ENCODE measurements around the gene SKIC8.

Gene SKIC8

DNA sequence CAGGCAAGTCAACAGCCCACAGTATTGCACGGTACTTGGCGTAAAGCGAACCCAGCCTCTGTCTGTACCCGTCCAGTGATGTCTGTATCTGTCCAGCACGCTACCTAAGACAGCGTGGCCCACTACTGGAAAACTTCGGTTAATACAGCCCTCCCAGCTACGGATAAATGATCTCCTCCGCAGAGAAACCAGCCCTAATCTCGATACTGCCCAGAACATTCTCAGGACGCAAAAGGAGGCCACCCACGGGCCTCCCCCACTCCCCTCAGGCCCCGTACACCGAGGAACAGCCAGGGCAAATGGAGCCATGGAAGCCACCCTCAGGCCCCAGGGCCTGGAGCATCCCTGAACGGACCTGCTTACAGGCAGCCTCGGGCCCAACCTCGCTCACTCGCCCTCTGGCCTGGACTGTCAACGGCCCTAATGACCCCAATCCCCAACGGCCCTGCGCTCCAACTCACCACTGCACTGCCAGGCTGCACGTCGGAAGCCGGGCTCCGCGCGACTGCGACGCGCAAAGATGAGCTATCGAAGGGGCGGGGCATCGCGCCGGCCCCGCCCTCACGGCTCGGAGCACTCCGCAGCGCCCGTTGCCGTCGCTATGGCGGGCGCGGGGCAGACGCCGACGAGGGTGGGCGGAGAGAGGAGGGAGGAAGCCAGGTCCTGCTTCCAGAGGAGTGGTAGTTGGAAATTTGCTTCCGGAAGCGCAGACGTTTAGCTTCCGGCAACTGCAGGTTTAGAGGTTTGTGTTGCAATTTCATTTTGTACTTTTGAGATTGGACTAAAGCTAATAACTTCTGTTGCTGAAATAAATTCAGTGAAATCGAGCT lies at the start of gene SKIC8:
Gene SKIC8, minus strand, starts transcription at position 509 of the 830 bp plus-strand sequence. CDS start 3,923 bp downstream, outside the sequence.
- Histone ChIP-seq H3K36me3 (ENCODE audit: control insufficient read depth, insufficient read depth, low read length) (peaks cover under 1% of the 10 kb centered on the region), H3K27ac (ENCODE audit: low read depth, low read length) (peak within 1 kb of the TSS; percentile 82), H3K27me3 (ENCODE audit: control insufficient read depth, insufficient read depth, low read length) (no peaks in the 10 kb centered on the region), H3K9ac (ENCODE audit: low read length) (peak within 1 kb of the TSS; percentile 95), H3K4me1 (ENCODE audit: control insufficient read depth, insufficient read depth, low read length) (no peaks in the 10 kb centered on the region), H3K4me3 (ENCODE audit: low read length) (peak within 1 kb of the TSS; percentile 100)

GRCh38 chr15:78347586-78348543 lies 48.5 kb upstream of the SKIC8 start:
- H3K27me3 ChIP-seq (ENCODE audit: control insufficient read depth, insufficient read depth, low read length), result no peaks in the 10 kb centered on the region
- no peak overlapping the region for H3K4me3 ChIP-seq (ENCODE audit: low read length)
- no peak overlapping the region for H3K9ac ChIP-seq (ENCODE audit: low read length)
- no peak overlapping the region for H3K27ac ChIP-seq (ENCODE audit: low read depth, low read length)
- H3K36me3 ChIP-seq (ENCODE audit: control insufficient read depth, insufficient read depth, low read length), result no peaks in the 10 kb centered on the region
- no peaks in the 10 kb centered on the region for H3K4me1 ChIP-seq (ENCODE audit: control insufficient read depth, insufficient read depth, low read length)

- Histone ChIP-seq H3K27ac (ENCODE audit: low read depth, low read length) (no peak overlapping the region), H3K27me3 (ENCODE audit: control insufficient read depth, insufficient read depth, low read length) (peaks cover 6% of the 10 kb centered on the region)
These were observed 46.2 kb upstream of the SKIC8 start for GRCh38 chr15:78345396-78346125.

DNA sequence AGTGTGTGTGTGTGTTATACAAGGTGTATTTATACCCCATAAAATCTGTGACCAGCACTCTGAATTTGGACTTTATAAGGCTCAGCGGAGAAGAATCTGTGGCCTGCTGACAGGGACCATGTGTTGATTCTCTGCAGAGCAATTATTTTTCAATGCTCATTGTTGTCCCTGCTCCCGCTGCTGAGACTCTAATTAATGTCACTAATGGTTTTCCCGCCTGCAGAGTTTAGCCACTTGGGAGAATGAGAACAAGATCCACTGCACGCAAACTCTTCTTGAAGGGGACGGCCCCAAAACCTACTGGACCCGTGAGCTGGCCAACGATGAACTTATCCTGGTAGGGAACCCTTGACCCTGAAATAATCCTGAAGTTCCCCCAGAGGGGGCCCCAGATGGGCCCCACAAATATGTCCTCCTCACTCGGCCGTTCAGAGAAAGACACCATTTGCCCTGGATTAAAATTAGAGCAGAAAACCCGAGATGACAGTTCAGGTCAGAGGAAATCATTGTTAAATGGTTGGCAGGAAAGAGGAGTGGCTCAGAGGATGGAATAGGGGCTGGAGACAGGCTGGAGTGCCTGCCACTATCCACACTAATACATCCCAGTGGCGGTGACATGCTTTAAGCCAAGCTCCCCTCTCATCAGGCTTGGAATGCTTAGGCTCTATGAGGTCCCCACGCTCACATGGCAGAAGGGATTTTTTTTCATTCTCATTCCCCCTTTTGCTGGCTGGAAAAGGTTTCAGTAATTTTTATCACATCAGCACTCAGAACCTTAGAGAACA lies 44.1 kb upstream of the SKIC8 start:
- Histone ChIP-seq H3K27ac (ENCODE audit: low read depth, low read length) (no peak overlapping the region), H3K36me3 (ENCODE audit: control insufficient read depth, insufficient read depth, low read length) (no peaks in the 10 kb centered on the region), H3K4me1 (ENCODE audit: control insufficient read depth, insufficient read depth, low read length) (no peaks in the 10 kb centered on the region), H3K27me3 (ENCODE audit: control insufficient read depth, insufficient read depth, low read length) (peaks cover 8% of the 10 kb centered on the region), H3K9ac (ENCODE audit: low read length) (no peak overlapping the region), H3K4me3 (ENCODE audit: low read length) (no peak overlapping the region)

More at GRCh38 chr15:78345396-78346125, 46.2 kb upstream of the SKIC8 start:
- Histone ChIP-seq H3K36me3 (ENCODE audit: control insufficient read depth, insufficient read depth, low read length) (no peaks in the 10 kb centered on the region), H3K4me3 (ENCODE audit: low read length) (no peak overlapping the region), H3K9ac (ENCODE audit: low read length) (no peak overlapping the region), H3K4me1 (ENCODE audit: control insufficient read depth, insufficient read depth, low read length) (no peaks in the 10 kb centered on the region)

- Histone ChIP-seq H3K9ac (ENCODE audit: low read length) (no peak overlapping the region), H3K36me3 (ENCODE audit: control insufficient read depth, insufficient read depth, low read length) (no peaks in the 10 kb centered on the region), H3K27me3 (ENCODE audit: control insufficient read depth, insufficient read depth, low read length) (peaks cover 8% of the 10 kb centered on the region), H3K4me1 (ENCODE audit: control insufficient read depth, insufficient read depth, low read length) (no peaks in the 10 kb centered on the region), H3K4me3 (ENCODE audit: low read length) (no peak overlapping the region), H3K27ac (ENCODE audit: low read depth, low read length) (no peak overlapping the region)
These were observed 42.6 kb upstream of the SKIC8 start for GRCh38 chr15:78342021-78342420.

DNA sequence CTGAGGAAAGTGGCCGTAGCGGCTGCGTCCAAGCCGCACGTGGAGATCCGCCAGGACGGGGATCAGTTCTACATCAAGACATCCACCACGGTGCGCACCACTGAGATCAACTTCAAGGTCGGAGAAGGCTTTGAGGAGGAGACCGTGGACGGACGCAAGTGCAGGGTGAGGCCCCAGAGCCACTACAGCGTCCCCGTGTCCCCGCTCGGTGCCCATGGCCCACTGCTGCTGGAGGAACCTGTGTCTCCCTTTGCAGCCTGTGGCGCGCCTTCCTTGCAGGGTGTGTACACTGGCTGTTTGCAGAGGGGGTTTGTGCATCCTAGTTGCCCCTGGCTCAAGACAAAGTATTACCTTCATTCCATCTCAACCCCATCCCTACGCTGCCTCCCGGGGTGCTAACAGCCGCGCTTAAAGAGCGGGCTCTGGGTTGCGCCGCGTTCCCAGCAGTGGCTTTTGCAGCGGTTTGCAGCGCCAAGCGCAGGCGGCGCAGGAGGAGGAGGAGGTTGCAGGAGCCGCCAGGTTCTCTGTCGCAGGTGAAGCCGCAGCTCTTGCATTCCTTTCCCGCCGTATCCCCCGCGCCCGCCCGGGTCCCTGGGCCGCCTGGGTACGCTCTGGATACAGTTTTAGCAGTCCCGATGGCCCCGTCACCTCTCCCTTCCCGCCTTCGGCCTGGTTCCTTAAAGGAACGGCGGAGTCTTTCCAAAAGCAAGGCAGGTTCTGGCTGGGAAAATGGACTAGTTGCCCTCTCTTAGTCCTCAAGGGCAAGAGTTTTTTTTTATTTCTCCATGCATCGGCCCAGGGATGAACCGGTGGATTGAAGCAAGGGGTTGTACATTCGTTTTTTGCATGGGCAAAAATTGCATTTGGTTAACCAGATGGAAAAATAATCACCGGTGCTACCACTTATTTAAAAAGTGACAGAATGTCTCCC lies 41.9 kb upstream of the SKIC8 start:
- H3K9ac ChIP-seq (ENCODE audit: low read length), result no peak overlapping the region
- peak overlapping the region; percentile 4 for H3K4me3 ChIP-seq (ENCODE audit: low read length)
- H3K4me1 ChIP-seq (ENCODE audit: control insufficient read depth, insufficient read depth, low read length), result no peaks in the 10 kb centered on the region
- H3K27ac ChIP-seq (ENCODE audit: low read depth, low read length), result no peak overlapping the region
- no peaks in the 10 kb centered on the region for H3K36me3 ChIP-seq (ENCODE audit: control insufficient read depth, insufficient read depth, low read length)
- H3K27me3 ChIP-seq (ENCODE audit: control insufficient read depth, insufficient read depth, low read length), result peaks cover 8% of the 10 kb centered on the region

DNA sequence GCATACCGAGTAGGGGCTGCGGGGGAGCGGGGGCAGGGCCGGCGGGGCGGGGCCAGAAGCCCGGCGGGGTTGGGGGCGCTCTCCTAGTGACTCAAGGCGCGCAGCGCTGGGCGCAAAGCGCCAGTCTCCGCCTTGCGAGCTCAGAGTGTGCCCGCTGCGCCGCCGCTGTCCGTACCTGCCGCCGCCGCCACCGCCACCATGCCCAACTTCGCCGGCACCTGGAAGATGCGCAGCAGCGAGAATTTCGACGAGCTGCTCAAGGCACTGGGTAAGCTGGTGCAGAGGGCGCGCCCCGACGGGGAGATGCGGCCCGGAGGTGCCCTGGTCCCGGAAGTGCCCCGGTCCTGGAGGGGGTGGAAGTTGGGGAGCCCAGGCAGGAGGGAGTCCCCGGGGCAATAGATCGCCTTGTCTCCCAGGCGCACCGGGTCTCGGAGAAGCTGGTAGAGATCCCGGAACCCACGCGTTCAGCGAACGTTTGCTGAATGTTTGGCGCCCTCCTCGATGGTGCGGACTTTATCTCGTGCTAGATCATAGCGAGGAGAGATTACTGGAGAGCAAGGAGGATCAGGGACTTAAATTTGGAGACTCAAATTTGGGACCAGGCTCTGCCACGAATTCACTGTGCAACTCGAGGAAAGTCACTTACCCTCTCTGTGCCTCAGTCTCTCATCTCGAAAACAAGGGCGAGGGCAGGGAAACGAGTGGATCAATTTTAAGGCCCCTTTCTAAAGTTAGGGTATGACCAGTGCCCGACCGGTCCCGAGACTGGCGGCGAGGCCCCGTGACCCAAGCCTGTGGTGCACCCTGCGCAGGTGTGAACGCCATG lies 41.0 kb upstream of the SKIC8 start, which contains the start of gene CRABP1:
Gene CRABP1, plus strand, starts transcription at position 123 of the 826 bp plus-strand sequence. Its CDS starts 76 bp downstream, at position 199.
- Histone ChIP-seq H3K27me3 (ENCODE audit: control insufficient read depth, insufficient read depth, low read length) (peaks cover 8% of the 10 kb centered on the region), H3K27ac (ENCODE audit: low read depth, low read length) (no peak within 1 kb of the TSS), H3K4me3 (ENCODE audit: low read length) (peak within 1 kb of the TSS; percentile 4), H3K36me3 (ENCODE audit: control insufficient read depth, insufficient read depth, low read length) (no peaks in the 10 kb centered on the region), H3K9ac (ENCODE audit: low read length) (no peak within 1 kb of the TSS), H3K4me1 (ENCODE audit: control insufficient read depth, insufficient read depth, low read length) (no peaks in the 10 kb centered on the region)

GRCh38 chr15:78339559-78339958 lies 40.1 kb upstream of the SKIC8 start:
- Histone ChIP-seq H3K4me1 (ENCODE audit: control insufficient read depth, insufficient read depth, low read length) (no peaks in the 10 kb centered on the region), H3K9ac (ENCODE audit: low read length) (no peak overlapping the region), H3K27ac (ENCODE audit: low read depth, low read length) (no peak overlapping the region), H3K4me3 (ENCODE audit: low read length) (no peak overlapping the region), H3K36me3 (ENCODE audit: control insufficient read depth, insufficient read depth, low read length) (no peaks in the 10 kb centered on the region), H3K27me3 (ENCODE audit: control insufficient read depth, insufficient read depth, low read length) (peaks cover 8% of the 10 kb centered on the region)

- H3K9ac ChIP-seq (ENCODE audit: low read length), result no peak overlapping the region
- no peak overlapping the region for H3K27ac ChIP-seq (ENCODE audit: low read depth, low read length)
- H3K4me1 ChIP-seq (ENCODE audit: control insufficient read depth, insufficient read depth, low read length), result no peaks in the 10 kb centered on the region
- no peaks in the 10 kb centered on the region for H3K36me3 ChIP-seq (ENCODE audit: control insufficient read depth, insufficient read depth, low read length)
- peaks cover 8% of the 10 kb centered on the region for H3K27me3 ChIP-seq (ENCODE audit: control insufficient read depth, insufficient read depth, low read length)
- no peak overlapping the region for H3K4me3 ChIP-seq (ENCODE audit: low read length)
These were observed 39.4 kb upstream of the SKIC8 start for GRCh38 chr15:78338781-78339180.

DNA sequence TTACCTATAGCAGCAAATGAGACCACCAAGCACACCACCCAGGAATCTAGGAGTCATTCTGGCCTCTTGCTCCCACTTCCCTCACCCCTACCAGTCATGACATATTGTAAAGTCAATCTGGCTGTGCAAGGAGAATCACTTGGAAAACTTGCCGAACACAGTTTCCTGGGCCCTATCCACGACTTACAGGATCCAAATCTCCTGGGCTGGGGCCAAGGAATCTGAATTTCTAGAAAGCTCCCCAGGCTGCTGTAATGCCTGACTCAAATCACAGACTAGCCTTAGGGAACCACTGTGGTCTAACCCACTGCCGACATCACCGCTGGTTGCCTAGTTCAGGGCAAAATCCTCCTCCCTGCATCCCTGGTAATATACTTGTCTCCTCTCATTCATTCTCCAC lies 36.6 kb upstream of the SKIC8 start:
- H3K4me3 ChIP-seq (ENCODE audit: low read length), result no peak overlapping the region
- H3K9ac ChIP-seq (ENCODE audit: low read length), result no peak overlapping the region
- H3K27ac ChIP-seq (ENCODE audit: low read depth, low read length), result no peak overlapping the region
- no peaks in the 10 kb centered on the region for H3K36me3 ChIP-seq (ENCODE audit: control insufficient read depth, insufficient read depth, low read length)
- no peaks in the 10 kb centered on the region for H3K4me1 ChIP-seq (ENCODE audit: control insufficient read depth, insufficient read depth, low read length)
- peaks cover 6% of the 10 kb centered on the region for H3K27me3 ChIP-seq (ENCODE audit: control insufficient read depth, insufficient read depth, low read length)
